Psoas muscle (tissue), 8 donors: ENCODE measurements around the gene KATNBL1. TPM values are rescaled to one million over a fixed set of nuclear protein-coding genes. Genes with fewer than 3 reads are reported as not detected.

Experiments
- ATAC-seq, 4 donors: fragments of 200-7000 bp; cut with Tn5 transposase; one replicate each; pipeline ENCODE4 v1.9.1; 2020; ENCODE audit warnings: moderate library complexity in 3 of 4, mild to moderate bottlenecking in 2 of 4
- DNase-seq, 2 donors: peaks; one replicate each; pipeline ENCODE4 v3.0.0-alpha.2; 2020
- H3K27ac ChIP-seq: fragments of 200-600 bp; one replicate; pipeline ENCODE4 v1.8.0; 2022
- H3K27me3 ChIP-seq, 3 donors: fragments of 200-600 bp in 1 of 3; one replicate each; pipeline versions ENCODE4 v1.6.1 to v1.8.0; 2013 to 2022; ENCODE audit warnings: low read length in 2 of 3, mild to moderate bottlenecking in 2 of 3, moderate library complexity in 1 of 3; ENCODE audit not compliant: insufficient read depth in 3 of 3
- H3K36me3 ChIP-seq, 2 donors: fragments of 200-600 bp in 1 of 2; one replicate each; pipeline versions ENCODE4 v1.6.1 to v1.8.0; 2013 to 2022; ENCODE audit warnings: low read depth in 1 of 2, mild to moderate bottlenecking in 1 of 2, moderate library complexity in 1 of 2; ENCODE audit not compliant: insufficient read depth in 1 of 2
- H3K4me1 ChIP-seq: fragments of 200-600 bp; one replicate; pipeline ENCODE4 v1.8.0; 2022
- H3K4me3 ChIP-seq: fragments of 200-600 bp; one replicate; pipeline ENCODE4 v1.8.0; 2022; ENCODE audit warnings: mild to moderate bottlenecking
- H3K9me3 ChIP-seq: fragments of 200-600 bp; one replicate; pipeline ENCODE4 v1.8.0; 2022
- CTCF ChIP-seq: fragments of 200-600 bp; IDR thresholded peaks from one replicate; pipeline ENCODE4 v1.8.0; 2022; ENCODE audit warnings: antibody characterized with exemption
- WGBS, 3 donors: extraction: QIAGEN DNeasy Blood & Tissue Kit; methylation state at CpG; one replicate each; pipeline versions ENCODE4 v1.1.6 to v1.1.7; 2013; 5-methylcytosine and 5-hydroxymethylcytosine counted together
- intact Hi-C, 2 donors: fragments of 100-400 bp; cut with DNase I; formaldehyde crosslinking; loops; one replicate each; pipeline versions ENCODE4 v1.11.0 to v1.14.2; 2022
- polyA plus RNA-seq, 3 donors: library from polyadenylated mRNA; stranded (reverse); fragments of 200-250 nt; gene quantifications; one replicate each; pipeline ENCODE4 v1.2.3, GENCODE V29; 2013
- total RNA-seq, 4 donors: library from RNA; stranded (reverse); fragmentation: NEBNext Ultra II Directional in 2 of 4; extraction: Animal tissue kit (Norgen Biotek cat#: 25700) in 2 of 4; gene quantifications; one replicate each; pipeline versions ENCODE4 v1.2.1 to v1.2.4, GENCODE V29; 2021 to 2023
- donor health status: healthy with polysubstance abuse.
- donor health status: DM: no; HTN: no; CAD: no; lungs with moderate emphysema.
- donor health status: Bipolar disorder and iron deficiency.
- donor health status: healthy.
- donor health status: DM: yes; HTN: yes; CAD: no.
- donor health status: DM: no; HTN: no; CAD: no.
- donor health status: DM: no; HTN: no; CAD: no.
- donor health status: DM: yes; HTN: yes; CAD: no.

The KATNBL1 gene
- total and polyA plus RNA-seq, 7 donors: 10.4 to 22.3 (median 17.3) TPM

- intact Hi-C loops: no loop called here
- Histone ChIP-seq H3K36me3 (peaks cover 5 to 13% of the 10 kb centered on the region in 2 donors), H3K4me3 (no peak overlapping the region), H3K9me3 (peaks cover 5% of the 10 kb centered on the region), H3K27ac (no peak overlapping the region), H3K4me1 (no peaks in the 10 kb centered on the region), H3K27me3 (no peaks in the 10 kb centered on the region)
- ATAC-seq (no peak), DNase-seq (no peak)
- TF ChIP-seq CTCF: no peak
- 82 to 99% (median 87%) methylated on average over 9 of the region's 9 CpGs for WGBS, 3 donors
Measured at GRCh38 chr15:34161329-34161963, 48.5 kb downstream of the KATNBL1 start.

- WGBS, 3 donors: 98 to 100% (median 99%) methylated on average over 5 of the region's 5 CpGs
- H3K36me3 ChIP-seq: peaks cover 5 to 18% of the 10 kb centered on the region in 2 donors
- peaks cover 5% of the 10 kb centered on the region for H3K9me3 ChIP-seq
- no peak overlapping the region for H3K27ac ChIP-seq
- intact Hi-C loops: no loop called here
- H3K27me3 ChIP-seq: no peaks in the 10 kb centered on the region
- no peak overlapping the region for H3K4me3 ChIP-seq
- TF ChIP-seq CTCF: no peak
- ATAC-seq (no peak), DNase-seq (no peak)
- H3K4me1 ChIP-seq: no peaks in the 10 kb centered on the region
Measured at GRCh38 chr15:34160735-34161134, 49.2 kb downstream of the KATNBL1 start.

DNA sequence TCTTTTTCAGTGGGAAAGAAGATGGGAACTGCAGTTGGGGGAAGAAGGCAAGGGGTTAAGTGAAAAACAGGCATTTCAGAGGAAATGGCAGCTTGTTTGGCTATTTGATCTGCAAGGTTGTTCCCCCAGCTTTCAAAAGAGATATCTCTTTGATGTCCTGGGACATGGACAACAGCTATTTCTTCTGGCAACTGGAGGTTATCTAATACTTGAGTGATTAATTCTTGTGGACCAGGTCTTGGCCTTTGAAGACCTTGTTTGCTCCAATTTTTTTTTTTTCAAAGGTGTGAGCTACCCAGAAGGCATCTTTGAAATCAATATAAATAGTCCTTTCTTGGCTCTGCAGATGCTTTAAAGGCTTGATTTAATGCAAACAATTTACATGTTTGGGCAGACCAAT is 51.5 kb downstream of the KATNBL1 start:
- Histone ChIP-seq H3K27me3 (no peaks in the 10 kb centered on the region), H3K9me3 (peaks cover 5% of the 10 kb centered on the region), H3K27ac (no peak overlapping the region), H3K4me1 (no peaks in the 10 kb centered on the region), H3K4me3 (no peak overlapping the region), H3K36me3 (peaks cover 10 to 35% of the 10 kb centered on the region in 2 donors)
- intact Hi-C loops: no loop called here
- ATAC-seq: no peak
- no peak for DNase-seq
- no peak for TF ChIP-seq CTCF

- no peak for ATAC-seq
- Histone ChIP-seq H3K4me1 (no peaks in the 10 kb centered on the region), H3K27me3 (no peaks in the 10 kb centered on the region), H3K9me3 (no peaks in the 10 kb centered on the region), H3K27ac (no peak overlapping the region), H3K36me3 (peaks cover 4 to 49% of the 10 kb centered on the region in 2 donors), H3K4me3 (no peak overlapping the region)
- intact Hi-C loops: no loop called here
- TF ChIP-seq CTCF: no peak
- no peak for DNase-seq
- WGBS, 3 donors: 91 to 97% (median 91%) methylated on average over 7 of the region's 7 CpGs
Measured at GRCh38 chr15:34155859-34156258, 54.0 kb downstream of the KATNBL1 start.

DNA sequence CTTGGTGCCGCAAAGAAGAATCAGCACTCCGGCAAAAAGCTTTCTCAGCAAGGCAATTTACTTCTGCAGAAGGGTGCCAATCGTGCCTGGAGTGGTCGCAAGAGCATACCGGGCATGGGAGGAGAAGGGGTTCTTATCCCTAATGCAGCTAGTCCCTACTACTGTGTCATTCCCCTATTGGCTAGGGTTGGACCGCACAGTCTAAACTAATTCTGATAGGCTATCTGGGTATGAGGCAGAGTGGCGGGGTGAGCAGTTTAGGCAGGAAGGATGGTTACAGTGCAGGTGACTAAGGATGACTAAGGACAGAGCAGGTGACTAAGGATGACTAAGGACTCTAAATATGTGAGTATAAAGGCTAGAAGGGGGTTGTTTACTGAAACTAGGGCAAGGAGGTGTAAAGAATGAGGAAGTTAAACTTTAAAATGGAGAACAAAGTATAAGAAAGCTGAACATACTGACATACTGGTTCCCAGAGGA is 55.1 kb downstream of the KATNBL1 start:
- no peak for ATAC-seq
- peaks cover 4 to 58% of the 10 kb centered on the region in 2 donors for H3K36me3 ChIP-seq

More for the DNA sequence above, 55.1 kb downstream of the KATNBL1 start:
- Histone ChIP-seq H3K4me1 (no peaks in the 10 kb centered on the region), H3K4me3 (no peak overlapping the region), H3K27me3 (no peaks in the 10 kb centered on the region), H3K9me3 (no peaks in the 10 kb centered on the region), H3K27ac (no peak overlapping the region)
- 91 to 97% (median 96%) methylated on average over 7 of the region's 7 CpGs for WGBS, 3 donors
- TF ChIP-seq CTCF: no peak
- intact Hi-C loops: no loop called here
- no peak for DNase-seq
